GM18499 (cell line): Measurements from ENCODE around the gene KLHL22.
"Not testable (repeated sequence)": the region's sequence is repeated elsewhere in the genome, so short reads cannot be mapped to it uniquely, and the experiment has no call there.

Experiments
- ATAC-seq: cut with Tn5 transposase; IDR thresholded peaks from one replicate; pipeline ENCODE4 v1.9.1; 2021; ENCODE audit warnings: moderate number of reproducible peaks; ENCODE audit not compliant: insufficient read depth, unreplicated experiment

The KLHL22 gene

GRCh38 chr22:20504293-20504922 lies 8.8 kb upstream of the KLHL22 start:
- not testable (repeated sequence) for ATAC-seq

DNA sequence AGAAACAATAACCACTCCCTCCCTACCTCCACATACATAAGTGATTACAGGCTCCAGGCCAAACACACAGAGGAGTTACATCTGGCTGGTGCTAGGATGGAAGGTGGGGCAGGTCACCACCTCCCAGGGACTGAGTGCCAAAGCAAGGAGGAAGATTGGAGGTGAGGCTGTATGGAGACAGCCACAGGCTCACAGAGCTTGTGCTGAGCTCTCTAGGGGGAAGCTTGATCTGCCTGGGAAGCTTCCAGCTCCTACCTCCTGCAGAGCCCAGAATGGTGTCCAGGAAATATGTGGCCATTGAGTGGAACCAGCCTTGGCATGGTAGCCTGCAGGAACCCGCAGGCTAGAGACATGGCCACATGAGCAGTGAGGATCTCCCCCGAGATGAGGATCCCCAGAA lies 8.2 kb upstream of the KLHL22 start:
- no peak for ATAC-seq

DNA sequence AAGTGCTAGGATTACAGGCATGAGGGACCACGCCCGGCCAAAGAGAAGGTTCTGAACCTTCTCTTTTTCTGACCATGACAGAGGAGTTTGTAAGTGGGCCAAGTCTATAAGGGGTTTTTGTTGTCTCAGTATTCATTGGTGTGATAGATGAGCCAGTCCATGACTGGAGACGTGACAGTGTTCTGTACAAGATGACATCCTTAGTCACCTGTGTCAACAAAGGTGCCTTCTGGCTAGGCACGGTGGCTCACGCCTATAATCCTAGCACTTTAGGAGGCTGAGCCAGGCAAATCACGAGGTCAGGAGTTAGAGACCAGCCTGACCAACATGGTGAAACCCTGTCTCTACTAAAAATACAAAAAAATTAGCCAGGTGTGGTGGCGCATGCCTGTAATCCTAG lies 4.2 kb upstream of the KLHL22 start:
- ATAC-seq = no peak

GRCh38 chr22:20498913-20499312 lies 3.3 kb upstream of the KLHL22 start:
- ATAC-seq = no peak

GRCh38 chr22:20497426-20497825 lies 1.8 kb upstream of the KLHL22 start:
- ATAC-seq = no peak

DNA sequence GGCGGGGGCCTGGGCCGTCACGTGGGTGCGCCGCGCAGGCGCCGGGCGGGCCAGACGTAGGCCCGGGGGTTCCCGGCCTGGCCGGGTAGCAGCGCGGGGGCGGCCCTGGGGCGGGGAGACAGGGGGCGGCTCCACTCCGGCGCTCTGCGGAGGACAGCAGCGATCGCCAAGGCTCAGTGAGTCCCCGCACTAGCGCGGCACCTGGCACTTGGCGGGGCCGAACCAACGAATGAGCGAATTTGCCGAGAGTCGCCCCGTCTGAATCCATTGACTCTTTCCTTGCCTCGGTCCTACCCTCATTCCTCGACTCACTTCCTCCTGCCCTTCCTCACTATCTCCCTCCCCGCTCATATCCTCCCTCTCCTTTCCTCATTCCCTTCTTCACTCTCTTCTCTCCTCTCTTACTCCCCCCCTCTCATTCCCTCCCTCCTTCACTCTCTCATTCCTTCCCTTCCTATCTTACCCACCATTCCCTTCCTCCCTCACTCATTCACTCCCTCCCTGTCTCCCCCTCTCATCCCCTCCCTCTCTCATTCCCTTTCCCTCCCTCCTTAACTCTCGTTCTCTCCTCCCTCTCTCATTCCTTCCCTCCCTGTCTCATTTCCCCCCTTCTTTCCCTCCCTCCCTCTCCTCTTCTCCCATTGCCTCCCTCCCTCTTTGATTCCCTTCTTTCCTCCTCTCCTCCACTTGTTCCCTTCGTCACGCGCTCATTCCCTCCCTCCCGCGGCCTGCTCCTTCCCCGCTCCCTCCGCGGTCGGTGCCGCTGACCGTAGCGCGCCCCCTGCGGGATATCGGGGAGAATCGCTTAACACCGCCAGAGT lies 476 bp upstream of the KLHL22 start:
- ATAC-seq = no peak

DNA sequence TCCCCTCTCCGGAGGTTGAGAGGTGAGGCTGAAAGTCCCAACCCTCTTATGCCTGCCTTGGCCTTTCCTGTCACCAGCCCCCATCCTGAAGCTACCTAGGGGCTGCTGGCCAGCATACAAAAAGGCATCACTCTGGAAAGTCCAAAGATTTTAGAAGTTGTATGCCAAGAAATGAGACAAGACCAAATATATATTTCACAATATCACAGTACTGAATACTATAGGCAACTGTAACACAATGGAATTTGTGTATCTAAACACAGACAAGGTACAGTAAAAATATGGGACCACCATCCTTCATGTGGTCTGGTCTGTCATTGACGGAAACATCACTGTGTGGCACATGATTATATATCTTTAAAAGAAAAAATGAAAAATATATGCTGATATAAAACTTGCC lies 4.2 kb downstream of the KLHL22 start:
- ATAC-seq = no peak

- no peak for ATAC-seq
Measured at GRCh38 chr22:20490941-20491307, 4.7 kb downstream of the KLHL22 start.

GRCh38 chr22:20490183-20490940 lies 5.2 kb downstream of the KLHL22 start:
- no peak for ATAC-seq

GRCh38 chr22:20488946-20489345 lies 6.6 kb downstream of the KLHL22 start:
- ATAC-seq = no peak

DNA sequence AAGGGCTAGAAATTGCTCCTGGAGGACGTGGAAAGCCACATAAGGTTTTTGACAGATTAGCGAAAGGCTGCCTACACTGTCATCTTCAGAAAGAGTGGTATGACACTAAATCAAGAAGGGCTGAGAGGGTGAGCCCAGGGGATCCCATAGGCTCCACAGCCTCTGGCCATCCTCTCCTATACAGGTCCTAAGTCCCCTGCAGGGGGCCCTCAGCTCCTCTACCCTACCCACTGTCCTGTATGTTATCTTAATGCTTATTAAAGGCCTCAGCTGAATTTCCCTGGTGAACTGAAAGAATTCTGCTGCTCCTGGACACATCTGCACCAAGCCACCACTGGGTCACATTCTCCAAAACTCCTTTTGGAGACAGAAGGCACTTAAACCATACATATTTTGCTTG lies 7.9 kb downstream of the KLHL22 start:
- no peak for ATAC-seq

GRCh38 chr22:20486229-20486628 lies 9.4 kb downstream of the KLHL22 start:
- no peak for ATAC-seq

- no peak for ATAC-seq
Measured at GRCh38 chr22:20484948-20485683, 10.5 kb downstream of the KLHL22 start.

GRCh38 chr22:20483771-20484170 lies 11.8 kb downstream of the KLHL22 start:
- ATAC-seq = no peak

DNA sequence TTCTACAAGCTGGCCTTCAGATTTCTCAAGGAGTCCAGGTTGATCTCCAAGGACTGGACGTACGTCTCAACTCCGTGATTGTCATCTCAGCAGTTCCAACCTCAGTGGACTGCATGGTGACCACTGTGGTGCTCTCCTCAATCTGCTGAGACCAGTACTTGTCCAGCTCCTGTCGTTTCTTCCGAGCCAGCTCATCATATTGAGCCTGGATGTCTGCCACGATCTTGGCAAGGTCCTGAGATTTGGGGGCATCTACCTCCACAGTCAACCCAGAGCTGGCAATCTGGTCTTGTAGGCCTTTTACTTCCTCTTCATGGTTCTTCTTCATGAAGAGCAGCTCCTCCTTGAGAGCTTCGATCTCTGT lies 12.5 kb downstream of the KLHL22 start:
- ATAC-seq = not testable (repeated sequence)

DNA sequence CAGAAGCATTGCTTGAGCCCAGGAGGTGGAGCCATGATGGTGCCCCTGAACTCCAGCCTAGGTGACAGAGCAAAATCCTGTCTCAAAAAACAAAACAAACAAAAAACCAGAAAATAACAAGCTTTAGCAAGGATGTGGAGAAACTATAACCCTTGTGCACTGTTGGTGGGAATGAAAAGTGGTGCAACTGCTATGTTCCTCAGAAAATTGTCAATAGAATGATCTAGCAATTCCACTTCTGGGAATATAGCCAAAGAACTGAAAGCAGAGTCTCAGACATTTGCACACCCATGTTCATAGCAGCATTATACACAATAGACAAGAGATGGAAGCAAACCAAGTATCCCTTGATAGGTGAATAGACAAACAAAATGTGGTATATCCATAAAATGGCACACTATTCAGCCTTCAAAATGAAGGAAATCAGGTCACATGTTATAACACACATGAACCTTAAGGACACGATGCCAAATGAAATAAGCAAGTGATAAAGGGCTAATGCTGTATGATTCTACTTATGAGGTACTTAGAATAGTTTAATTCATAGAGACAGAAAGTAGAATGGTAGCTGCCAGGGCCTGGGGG lies 15.9 kb downstream of the KLHL22 start:
- ATAC-seq = no peak

- not testable (repeated sequence) for ATAC-seq
Measured at GRCh38 chr22:20478059-20478458, 17.5 kb downstream of the KLHL22 start.

- not testable (repeated sequence) for ATAC-seq
Measured at GRCh38 chr22:20475569-20475968, 20.0 kb downstream of the KLHL22 start.

GRCh38 chr22:20475115-20475436 lies 20.5 kb downstream of the KLHL22 start:
- no peak for ATAC-seq

DNA sequence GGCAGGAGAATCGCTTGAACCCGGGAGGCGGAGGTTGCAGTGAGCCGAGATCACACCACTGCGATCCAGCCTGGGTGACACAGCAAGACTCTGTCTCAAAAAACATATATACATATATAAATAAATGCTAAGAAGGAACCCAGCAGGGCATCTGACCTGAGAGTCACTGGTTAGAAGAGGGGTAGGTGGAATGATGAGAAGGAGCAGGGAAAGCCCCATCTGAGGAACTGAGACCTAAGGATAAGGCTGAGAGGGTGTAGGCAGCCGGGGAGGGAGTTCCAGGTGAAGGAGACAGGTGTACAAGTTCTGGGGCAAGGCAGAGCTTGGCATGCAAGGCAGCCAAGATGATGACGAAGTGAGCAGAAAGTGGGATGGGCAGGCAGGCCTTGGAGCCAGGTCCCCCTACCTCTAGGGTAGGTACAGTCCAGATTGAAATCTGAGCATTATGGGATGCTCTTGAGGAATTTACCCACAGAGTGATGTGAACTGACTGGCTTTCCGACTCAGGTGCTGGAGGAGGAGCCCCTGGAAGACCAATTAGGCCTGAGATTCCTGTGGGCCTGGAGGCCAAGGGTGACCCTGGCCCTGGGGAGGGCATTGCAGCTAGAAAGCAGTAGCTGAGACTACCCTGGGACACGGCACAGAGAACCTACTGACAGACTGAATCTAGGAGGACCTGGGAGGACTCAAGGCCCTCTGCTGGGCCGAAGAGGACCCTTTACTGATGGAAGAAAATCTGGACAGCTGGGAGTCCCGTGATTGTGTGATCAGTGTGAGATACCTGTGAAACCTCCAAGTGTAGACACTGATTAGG lies 22.8 kb downstream of the KLHL22 start:
- no peak for ATAC-seq
